Measurements from ENCODE around the gene XAGE1B.
"Not testable (repeated sequence)": the region's sequence is repeated elsewhere in the genome, so short reads cannot be mapped to it uniquely, and the experiment has no call there.

Gene XAGE1B

GRCh38 chrX:52509916-52510315 is 6.9 kb downstream of the XAGE1B start:
- H3K27ac ChIP-seq (ENCODE audit: low read depth, low read length), result no peak overlapping the region
- H3K56ac ChIP-seq (ENCODE audit: low read length), result no peak overlapping the region
- H3K4me1 ChIP-seq (ENCODE audit: control insufficient read depth, low read depth, low read length), result no peaks in the 10 kb centered on the region
- no peak overlapping the region for H2BK120ac ChIP-seq (ENCODE audit: low read depth, low read length)
- H4K5ac ChIP-seq (ENCODE audit: low read length), result no peak overlapping the region
- no peaks in the 10 kb centered on the region for H3K27me3 ChIP-seq (ENCODE audit: insufficient read depth, low read length, poor library complexity)
- H2BK15ac ChIP-seq (replicated peaks; ENCODE audit: low read depth), result no peak overlapping the region
- H4K8ac ChIP-seq (ENCODE audit: low read depth, low read length), result no peak overlapping the region
- H2AK5ac ChIP-seq (ENCODE audit: low read length), result no peak overlapping the region
- no peaks in the 10 kb centered on the region for H3K79me2 ChIP-seq (ENCODE audit: control insufficient read depth, insufficient read depth, low read length)
- H3K18ac ChIP-seq (ENCODE audit: low read length), result no peak overlapping the region
- no peak overlapping the region for H3K4me3 ChIP-seq (ENCODE audit: low read length)
- no peak overlapping the region for H3K4me2 ChIP-seq (ENCODE audit: low read length)
- H3K23ac ChIP-seq (ENCODE audit: low read length), result no peak overlapping the region
- H3K36me3 ChIP-seq (ENCODE audit: control insufficient read depth, insufficient read depth, low read length), result no peaks in the 10 kb centered on the region
- no peak overlapping the region for H3K9ac ChIP-seq (ENCODE audit: low read length)
- no peak for DNase-seq
- H3K79me1 ChIP-seq (ENCODE audit: low read length), result no peaks in the 10 kb centered on the region
- WGBS (ENCODE audit: extremely low coverage, insufficient coverage, low lambda C conversion rate), result no CpG with 5 or more reads among the region's 6 CpGs
- H2BK5ac ChIP-seq (ENCODE audit: low read length), result no peak overlapping the region
- no peak overlapping the region for H3K4ac ChIP-seq (ENCODE audit: low read depth, low read length)

- no peak overlapping the region for H3K9ac ChIP-seq (ENCODE audit: low read length)
- H3K27me3 ChIP-seq (ENCODE audit: insufficient read depth, low read length, poor library complexity), result no peaks in the 10 kb centered on the region
- no peak overlapping the region for H2BK15ac ChIP-seq (replicated peaks; ENCODE audit: low read depth)
- WGBS (ENCODE audit: extremely low coverage, insufficient coverage, low lambda C conversion rate), result no CpG with 5 or more reads among the region's 3 CpGs
- H3K4me1 ChIP-seq (ENCODE audit: control insufficient read depth, low read depth, low read length), result no peaks in the 10 kb centered on the region
- no peak for DNase-seq
- H3K79me2 ChIP-seq (ENCODE audit: control insufficient read depth, insufficient read depth, low read length), result no peaks in the 10 kb centered on the region
- H2AK5ac ChIP-seq (ENCODE audit: low read length), result no peak overlapping the region
- no peak overlapping the region for H3K4ac ChIP-seq (ENCODE audit: low read depth, low read length)
- H4K5ac ChIP-seq (ENCODE audit: low read length), result no peak overlapping the region
- no peak overlapping the region for H4K8ac ChIP-seq (ENCODE audit: low read depth, low read length)
- no peak overlapping the region for H3K56ac ChIP-seq (ENCODE audit: low read length)
- H3K4me3 ChIP-seq (ENCODE audit: low read length), result no peak overlapping the region
- no peak overlapping the region for H2BK5ac ChIP-seq (ENCODE audit: low read length)
- no peaks in the 10 kb centered on the region for H3K79me1 ChIP-seq (ENCODE audit: low read length)
- H3K23ac ChIP-seq (ENCODE audit: low read length), result no peak overlapping the region
- H3K36me3 ChIP-seq (ENCODE audit: control insufficient read depth, insufficient read depth, low read length), result no peaks in the 10 kb centered on the region
- H2BK120ac ChIP-seq (ENCODE audit: low read depth, low read length), result no peak overlapping the region
- H3K27ac ChIP-seq (ENCODE audit: low read depth, low read length), result no peak overlapping the region
- no peak overlapping the region for H3K4me2 ChIP-seq (ENCODE audit: low read length)
- H3K18ac ChIP-seq (ENCODE audit: low read length), result no peak overlapping the region
Measured at GRCh38 chrX:52507331-52507730, 9.5 kb downstream of the XAGE1B start.

GRCh38 chrX:52504551-52504950 is 12.3 kb downstream of the XAGE1B start:
- H3K27ac ChIP-seq (ENCODE audit: low read depth, low read length), result no peak overlapping the region
- no peak overlapping the region for H2BK120ac ChIP-seq (ENCODE audit: low read depth, low read length)
- no CpG with 5 or more reads among the region's 4 CpGs for WGBS (ENCODE audit: extremely low coverage, insufficient coverage, low lambda C conversion rate)
- no peaks in the 10 kb centered on the region for H3K79me2 ChIP-seq (ENCODE audit: control insufficient read depth, insufficient read depth, low read length)
- no peak overlapping the region for H4K5ac ChIP-seq (ENCODE audit: low read length)
- H3K36me3 ChIP-seq (ENCODE audit: control insufficient read depth, insufficient read depth, low read length), result no peaks in the 10 kb centered on the region
- no peak overlapping the region for H3K4ac ChIP-seq (ENCODE audit: low read depth, low read length)
- H2BK5ac ChIP-seq (ENCODE audit: low read length), result no peak overlapping the region
- no peak overlapping the region for H3K4me3 ChIP-seq (ENCODE audit: low read length)
- H3K4me2 ChIP-seq (ENCODE audit: low read length), result no peak overlapping the region
- H2AK5ac ChIP-seq (ENCODE audit: low read length), result no peak overlapping the region
- no peaks in the 10 kb centered on the region for H3K4me1 ChIP-seq (ENCODE audit: control insufficient read depth, low read depth, low read length)
- H3K56ac ChIP-seq (ENCODE audit: low read length), result no peak overlapping the region
- H3K79me1 ChIP-seq (ENCODE audit: low read length), result no peaks in the 10 kb centered on the region
- no peak overlapping the region for H3K9ac ChIP-seq (ENCODE audit: low read length)
- no peak overlapping the region for H2BK15ac ChIP-seq (replicated peaks; ENCODE audit: low read depth)
- H3K18ac ChIP-seq (ENCODE audit: low read length), result no peak overlapping the region
- no peak for DNase-seq
- no peak overlapping the region for H3K23ac ChIP-seq (ENCODE audit: low read length)
- H3K27me3 ChIP-seq (ENCODE audit: insufficient read depth, low read length, poor library complexity), result no peaks in the 10 kb centered on the region
- H4K8ac ChIP-seq (ENCODE audit: low read depth, low read length), result no peak overlapping the region

GRCh38 chrX:52501362-52501761 is 15.5 kb downstream of the XAGE1B start:
- DNase-seq, result not testable (repeated sequence)

GRCh38 chrX:52496419-52496772 is 20.5 kb downstream of the XAGE1B start:
- not testable (repeated sequence) for H3K18ac ChIP-seq (ENCODE audit: low read length); H3K56ac ChIP-seq (ENCODE audit: low read length); H2BK5ac ChIP-seq (ENCODE audit: low read length); H3K4ac ChIP-seq (ENCODE audit: low read depth, low read length); H3K9ac ChIP-seq (ENCODE audit: low read length); H2AK5ac ChIP-seq (ENCODE audit: low read length); DNase-seq; H3K79me1 ChIP-seq (ENCODE audit: low read length); H3K23ac ChIP-seq (ENCODE audit: low read length); H3K79me2 ChIP-seq (ENCODE audit: control insufficient read depth, insufficient read depth, low read length); H4K8ac ChIP-seq (ENCODE audit: low read depth, low read length); H3K27me3 ChIP-seq (ENCODE audit: insufficient read depth, low read length, poor library complexity); H4K5ac ChIP-seq (ENCODE audit: low read length); H3K4me1 ChIP-seq (ENCODE audit: control insufficient read depth, low read depth, low read length); H2BK120ac ChIP-seq (ENCODE audit: low read depth, low read length); H3K27ac ChIP-seq (ENCODE audit: low read depth, low read length); H3K36me3 ChIP-seq (ENCODE audit: control insufficient read depth, insufficient read depth, low read length); H3K4me2 ChIP-seq (ENCODE audit: low read length); H2BK15ac ChIP-seq (replicated peaks; ENCODE audit: low read depth); H3K4me3 ChIP-seq (ENCODE audit: low read length)
- WGBS (ENCODE audit: extremely low coverage, insufficient coverage, low lambda C conversion rate), result no CpG with 5 or more reads among the region's 5 CpGs

More at GRCh38 chrX:52501362-52501761, 15.5 kb downstream of the XAGE1B start:
- H3K4ac ChIP-seq (ENCODE audit: low read depth, low read length); H2BK15ac ChIP-seq (replicated peaks; ENCODE audit: low read depth); H2BK5ac ChIP-seq (ENCODE audit: low read length); H3K18ac ChIP-seq (ENCODE audit: low read length); H3K36me3 ChIP-seq (ENCODE audit: control insufficient read depth, insufficient read depth, low read length); H3K23ac ChIP-seq (ENCODE audit: low read length); H4K5ac ChIP-seq (ENCODE audit: low read length); H3K4me3 ChIP-seq (ENCODE audit: low read length); H2AK5ac ChIP-seq (ENCODE audit: low read length); H2BK120ac ChIP-seq (ENCODE audit: low read depth, low read length); H3K27ac ChIP-seq (ENCODE audit: low read depth, low read length); H3K79me1 ChIP-seq (ENCODE audit: low read length); H4K8ac ChIP-seq (ENCODE audit: low read depth, low read length); H3K79me2 ChIP-seq (ENCODE audit: control insufficient read depth, insufficient read depth, low read length); H3K4me2 ChIP-seq (ENCODE audit: low read length); H3K56ac ChIP-seq (ENCODE audit: low read length); H3K4me1 ChIP-seq (ENCODE audit: control insufficient read depth, low read depth, low read length); H3K27me3 ChIP-seq (ENCODE audit: insufficient read depth, low read length, poor library complexity); H3K9ac ChIP-seq (ENCODE audit: low read length): not testable (repeated sequence)
- no CpG with 5 or more reads among the region's 6 CpGs for WGBS (ENCODE audit: extremely low coverage, insufficient coverage, low lambda C conversion rate)

- not testable (repeated sequence) for H3K4me1 ChIP-seq (ENCODE audit: control insufficient read depth, low read depth, low read length); H3K23ac ChIP-seq (ENCODE audit: low read length); H2BK120ac ChIP-seq (ENCODE audit: low read depth, low read length); H3K4me2 ChIP-seq (ENCODE audit: low read length); H3K4ac ChIP-seq (ENCODE audit: low read depth, low read length); H3K36me3 ChIP-seq (ENCODE audit: control insufficient read depth, insufficient read depth, low read length); H3K4me3 ChIP-seq (ENCODE audit: low read length); H3K79me2 ChIP-seq (ENCODE audit: control insufficient read depth, insufficient read depth, low read length); H3K9ac ChIP-seq (ENCODE audit: low read length); H2BK15ac ChIP-seq (replicated peaks; ENCODE audit: low read depth); DNase-seq; H2AK5ac ChIP-seq (ENCODE audit: low read length); H3K56ac ChIP-seq (ENCODE audit: low read length); H4K5ac ChIP-seq (ENCODE audit: low read length); H3K79me1 ChIP-seq (ENCODE audit: low read length); H3K18ac ChIP-seq (ENCODE audit: low read length); H3K27ac ChIP-seq (ENCODE audit: low read depth, low read length); H2BK5ac ChIP-seq (ENCODE audit: low read length); H3K27me3 ChIP-seq (ENCODE audit: insufficient read depth, low read length, poor library complexity); H4K8ac ChIP-seq (ENCODE audit: low read depth, low read length)
- no CpG with 5 or more reads among the region's 41 CpGs for WGBS (ENCODE audit: extremely low coverage, insufficient coverage, low lambda C conversion rate)
Measured at GRCh38 chrX:52495545-52496418, 21.1 kb downstream of the XAGE1B start, which contains the start of gene XAGE1A. TSS of gene XAGE1A (plus strand) at chrX:52495808. CDS start at chrX:52497362, 1,554 bp downstream.

All from mesendoderm (in vitro differentiated cells).